ENCODE results near the gene TSC22D3.
"Not testable (repeated sequence)": the region's sequence is repeated elsewhere in the genome, so short reads cannot be mapped to it uniquely, and the experiment has no call there.

Gene TSC22D3
- long read RNA-seq, donor 1, transcript TSC22D3-206 (3 exons, 2,027 nt): major isoform, 45 of 81 reads
- long read RNA-seq, donor 1, transcript TSC22D3-203 (3 exons, 2,266 nt): minor isoform, 9 of 81 reads
- long read RNA-seq, donor 1, transcript TSC22D3-205 (3 exons, 1,812 nt): minor isoform, 22 of 81 reads
- long read RNA-seq, donor 1, partial matches to known transcripts: 0 of 81 reads
- long read RNA-seq, donor 1, other reads (novel, unspliced or antisense): 0 of 81 reads
- long read RNA-seq, donor 2, transcript TSC22D3-206 (3 exons, 2,027 nt): major isoform, 31 of 61 reads
- long read RNA-seq, donor 2, transcript TSC22D3-203 (3 exons, 2,266 nt): minor isoform, 12 of 61 reads
- long read RNA-seq, donor 2, transcript TSC22D3-205 (3 exons, 1,812 nt): minor isoform, 15 of 61 reads
- long read RNA-seq, donor 2, partial matches to known transcripts: 0 of 61 reads
- long read RNA-seq, donor 2, other reads (novel, unspliced or antisense): 0 of 61 reads
- long read RNA-seq, donor 3, transcript TSC22D3-203 (3 exons, 2,266 nt): minor isoform, 7 of 25 reads
- long read RNA-seq, donor 3, transcript TSC22D3-205 (3 exons, 1,812 nt): minor isoform, 8 of 25 reads
- long read RNA-seq, donor 3, transcript TSC22D3-206 (3 exons, 2,027 nt): major isoform, 9 of 25 reads
- long read RNA-seq, donor 3, partial matches to known transcripts: 0 of 25 reads
- long read RNA-seq, donor 3, other reads (novel, unspliced or antisense): 0 of 25 reads
- long read RNA-seq, donor 4, transcript TSC22D3-206 (3 exons, 2,027 nt): major isoform, 23 of 50 reads
- long read RNA-seq, donor 4, transcript TSC22D3-205 (3 exons, 1,812 nt): minor isoform, 9 of 50 reads
- long read RNA-seq, donor 4, transcript TSC22D3-203 (3 exons, 2,266 nt): minor isoform, 11 of 50 reads
- long read RNA-seq, donor 4, transcript TSC22D3-208 (2 exons, 576 nt): minor isoform, 6 of 50 reads
- long read RNA-seq, donor 4, partial matches to known transcripts: 0 of 50 reads
- long read RNA-seq, donor 4, other reads (novel, unspliced or antisense): 0 of 50 reads
- long read RNA-seq, donor 5, transcript TSC22D3-206 (3 exons, 2,027 nt): major isoform, 34 of 65 reads
- long read RNA-seq, donor 5, transcript TSC22D3-203 (3 exons, 2,266 nt): minor isoform, 13 of 65 reads
- long read RNA-seq, donor 5, transcript TSC22D3-205 (3 exons, 1,812 nt): minor isoform, 13 of 65 reads
- long read RNA-seq, donor 5, partial matches to known transcripts: 0 of 65 reads
- long read RNA-seq, donor 5, other reads (novel, unspliced or antisense): 0 of 65 reads
- long read RNA-seq, donor 6, transcript TSC22D3-205 (3 exons, 1,812 nt): minor isoform, 9 of 61 reads
- long read RNA-seq, donor 6, transcript TSC22D3-206 (3 exons, 2,027 nt): major isoform, 33 of 61 reads
- long read RNA-seq, donor 6, transcript TSC22D3-203 (3 exons, 2,266 nt): minor isoform, 16 of 61 reads
- long read RNA-seq, donor 6, partial matches to known transcripts: 0 of 61 reads
- long read RNA-seq, donor 6, other reads (novel, unspliced or antisense): 0 of 61 reads
- long read RNA-seq, donor 7, transcript TSC22D3-206 (3 exons, 2,027 nt): major isoform, 46 of 87 reads
- long read RNA-seq, donor 7, transcript TSC22D3-203 (3 exons, 2,266 nt): minor isoform, 14 of 87 reads
- long read RNA-seq, donor 7, transcript TSC22D3-205 (3 exons, 1,812 nt): minor isoform, 20 of 87 reads
- long read RNA-seq, donor 7, partial matches to known transcripts: 0 of 87 reads
- long read RNA-seq, donor 7, other reads (novel, unspliced or antisense): 0 of 87 reads
- long read RNA-seq, donor 8, transcript TSC22D3-203 (3 exons, 2,266 nt): minor isoform, 9 of 45 reads
- long read RNA-seq, donor 8, transcript TSC22D3-206 (3 exons, 2,027 nt): major isoform, 22 of 45 reads
- long read RNA-seq, donor 8, transcript TSC22D3-205 (3 exons, 1,812 nt): minor isoform, 12 of 45 reads
- long read RNA-seq, donor 8, partial matches to known transcripts: 0 of 45 reads
- long read RNA-seq, donor 8, other reads (novel, unspliced or antisense): 0 of 45 reads

DNA sequence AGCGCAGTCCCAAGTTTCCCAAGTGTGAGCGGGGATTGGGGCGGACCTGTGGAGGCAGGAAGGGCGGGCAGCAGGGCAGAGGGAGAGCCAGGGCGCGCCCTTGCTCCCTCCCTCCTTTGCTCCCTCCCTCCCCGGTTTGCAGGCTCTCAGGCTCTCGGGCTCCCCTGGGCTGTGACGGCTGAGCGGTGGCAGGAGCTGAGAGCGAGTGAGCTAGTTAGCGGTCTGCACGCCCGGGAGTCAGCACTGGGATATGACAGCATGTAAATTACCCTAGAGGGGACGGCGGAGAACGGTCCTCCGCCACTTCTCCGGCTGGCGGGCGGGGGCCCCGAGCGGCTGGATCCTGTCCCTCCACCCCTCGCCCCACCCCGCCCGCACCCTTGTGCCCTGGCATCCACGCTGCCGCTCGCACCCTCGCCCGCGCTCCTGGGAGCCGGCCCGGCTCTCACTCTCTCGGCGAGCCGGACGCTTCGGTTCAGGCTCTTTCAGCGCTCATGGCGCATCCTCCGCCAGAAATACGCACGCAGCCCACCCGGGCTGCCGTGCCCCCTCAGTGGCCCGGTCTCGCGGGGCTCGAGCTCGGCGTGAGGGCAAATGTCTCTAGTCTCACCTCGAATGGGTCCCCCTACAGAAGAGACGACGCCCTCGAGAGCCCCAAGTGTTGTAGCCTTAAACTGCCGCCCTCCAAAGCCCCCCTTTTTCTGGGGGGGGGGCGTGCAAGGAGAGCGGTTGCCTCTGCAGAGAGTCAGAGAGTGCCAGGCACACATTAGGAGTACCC, at the start of gene TSC22D3:
TSS of gene TSC22D3 (minus strand) at position 54 of the 778 bp plus-strand sequence. CDS start 368 bp downstream, outside the sequence.
- DNase-seq: peak; percentile 74

- no peak for DNase-seq
These were observed 47.9 kb upstream of the TSC22D3 start for GRCh38 chrX:107823456-107823855.

DNA sequence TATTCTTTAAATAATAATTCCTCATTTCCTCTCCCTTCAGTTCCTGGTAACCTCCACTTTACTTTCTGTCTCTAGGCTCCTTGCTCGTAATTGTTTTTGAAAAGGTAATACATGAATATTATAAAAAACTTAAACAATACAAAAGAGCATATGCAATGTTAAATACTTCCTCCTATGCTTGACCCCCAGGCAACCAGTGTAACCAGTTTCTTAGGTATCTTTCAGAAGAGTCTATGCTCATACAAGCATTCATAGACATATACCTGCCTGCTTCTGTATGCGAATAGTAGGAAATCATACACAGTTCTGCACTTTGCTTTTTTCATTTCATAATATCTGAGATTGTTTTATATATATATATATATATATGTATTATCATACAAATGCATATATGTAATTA, 47.5 kb upstream of the TSC22D3 start:
- no peak for DNase-seq

- DNase-seq: no peak
These were observed 43.4 kb upstream of the TSC22D3 start for GRCh38 chrX:107818900-107819521.

DNA sequence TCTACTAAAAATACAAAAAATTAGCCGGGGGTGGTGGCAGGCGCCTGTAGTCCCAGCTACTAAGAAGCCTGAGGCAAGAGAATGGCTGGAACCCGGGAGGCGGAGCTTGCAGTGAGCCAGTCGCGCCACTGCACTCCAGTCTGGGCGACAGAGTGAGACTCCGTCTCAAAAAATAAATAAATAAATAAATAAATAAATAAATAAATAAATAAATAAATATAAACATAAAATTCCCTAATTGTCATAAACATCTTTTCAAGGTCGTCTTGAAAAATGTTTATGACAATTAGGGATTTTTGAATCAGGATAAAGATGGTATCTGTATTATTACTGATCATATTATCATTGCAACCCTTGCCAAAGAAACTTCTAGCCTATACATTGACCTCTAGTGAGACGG, 34.5 kb upstream of the TSC22D3 start:
- DNase-seq: not testable (repeated sequence)

- no peak for DNase-seq
These were observed 29.6 kb upstream of the TSC22D3 start for GRCh38 chrX:107805179-107805578.

DNA sequence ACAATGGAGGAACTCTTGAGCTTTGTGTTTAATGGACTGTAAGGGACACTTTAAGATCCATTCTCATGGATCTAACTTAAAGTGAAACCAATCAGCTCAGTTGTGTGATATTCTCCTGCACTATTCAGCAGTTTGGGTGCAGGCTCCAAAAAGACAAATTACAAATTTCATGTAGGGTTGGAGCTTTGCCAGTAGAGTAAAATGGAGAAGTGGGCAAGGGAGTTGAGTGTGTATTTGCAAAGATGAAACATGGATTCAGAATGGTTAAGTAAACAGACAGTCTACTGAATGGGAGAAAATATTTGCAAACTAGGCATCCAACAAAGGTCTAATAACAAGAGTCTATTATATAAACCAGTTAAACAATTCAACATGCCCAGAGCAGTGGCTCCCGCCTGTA, 28.8 kb upstream of the TSC22D3 start:
- DNase-seq: no peak

DNA sequence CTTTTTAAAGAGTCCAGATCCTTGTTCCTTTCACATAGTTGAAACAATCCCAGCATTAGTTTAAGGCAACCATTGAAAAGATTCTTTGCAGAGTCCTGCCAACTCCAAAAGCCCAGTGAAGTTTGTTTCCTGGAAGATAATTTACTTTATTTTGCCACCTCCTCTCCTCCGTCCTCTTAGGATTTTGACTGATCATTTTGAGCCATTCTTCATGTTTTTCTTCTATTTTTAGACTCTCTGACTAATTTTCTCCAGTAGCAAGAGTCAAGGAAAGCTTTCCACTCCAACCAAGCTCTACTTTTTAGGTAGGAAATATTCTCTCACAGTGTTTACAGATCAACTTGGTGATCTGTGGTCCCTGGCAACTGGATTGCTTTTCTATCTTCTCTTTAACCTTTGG, 12.2 kb upstream of the TSC22D3 start:
- DNase-seq: no peak

GRCh38 chrX:107780525-107780924, 4.9 kb upstream of the TSC22D3 start:
- DNase-seq: no peak

DNA sequence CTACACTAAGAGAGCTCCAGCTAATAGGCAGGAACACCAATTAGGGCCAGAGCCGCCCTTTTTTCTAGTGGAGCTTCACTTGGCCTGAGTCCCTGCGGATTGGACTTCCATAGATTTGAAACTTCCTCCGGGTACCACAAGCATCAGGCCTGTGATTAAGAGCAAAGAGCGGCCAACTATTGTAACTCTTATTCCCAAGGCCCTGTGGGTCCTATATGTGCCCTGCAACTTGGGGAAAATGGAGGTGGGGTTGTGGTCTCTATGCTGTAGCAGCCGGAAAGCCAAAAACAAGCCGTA, 1.9 kb upstream of the TSC22D3 start, which contains the start of gene NCBP2L:
TSS of gene NCBP2L (plus strand) at position 198 of the 297 bp plus-strand sequence. CDS start 16,488 bp downstream, outside the sequence.
- DNase-seq: no peak

GRCh38 chrX:107776649-107777535, 1.3 kb upstream of the TSC22D3 start:
- peak; percentile 62 for DNase-seq

GRCh38 chrX:107775000-107775733, 420 bp downstream of the TSC22D3 start:
- DNase-seq: no peak

GRCh38 chrX:107773906-107774435, 1.6 kb downstream of the TSC22D3 start:
- DNase-seq: no peak

DNA sequence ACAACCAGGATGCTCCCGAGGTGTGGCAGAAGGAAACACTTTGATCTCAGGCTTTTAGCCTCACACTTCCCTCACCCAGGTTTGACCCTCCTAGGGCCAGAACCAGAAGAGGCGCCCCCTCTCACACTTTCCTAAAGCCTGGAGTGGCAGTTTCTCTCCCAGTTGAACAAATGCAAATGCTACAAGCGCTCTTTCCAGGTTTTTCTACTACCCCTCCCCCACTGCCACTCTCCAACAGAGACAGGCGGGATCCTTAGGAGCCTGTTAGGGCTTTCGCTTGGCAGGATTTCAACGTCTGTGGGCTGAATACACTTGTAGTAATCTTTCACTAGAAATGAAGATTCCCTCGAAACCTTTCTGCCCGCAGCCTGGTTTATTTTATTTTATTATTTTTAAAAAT, 2.4 kb downstream of the TSC22D3 start:
- no peak for DNase-seq

DNA sequence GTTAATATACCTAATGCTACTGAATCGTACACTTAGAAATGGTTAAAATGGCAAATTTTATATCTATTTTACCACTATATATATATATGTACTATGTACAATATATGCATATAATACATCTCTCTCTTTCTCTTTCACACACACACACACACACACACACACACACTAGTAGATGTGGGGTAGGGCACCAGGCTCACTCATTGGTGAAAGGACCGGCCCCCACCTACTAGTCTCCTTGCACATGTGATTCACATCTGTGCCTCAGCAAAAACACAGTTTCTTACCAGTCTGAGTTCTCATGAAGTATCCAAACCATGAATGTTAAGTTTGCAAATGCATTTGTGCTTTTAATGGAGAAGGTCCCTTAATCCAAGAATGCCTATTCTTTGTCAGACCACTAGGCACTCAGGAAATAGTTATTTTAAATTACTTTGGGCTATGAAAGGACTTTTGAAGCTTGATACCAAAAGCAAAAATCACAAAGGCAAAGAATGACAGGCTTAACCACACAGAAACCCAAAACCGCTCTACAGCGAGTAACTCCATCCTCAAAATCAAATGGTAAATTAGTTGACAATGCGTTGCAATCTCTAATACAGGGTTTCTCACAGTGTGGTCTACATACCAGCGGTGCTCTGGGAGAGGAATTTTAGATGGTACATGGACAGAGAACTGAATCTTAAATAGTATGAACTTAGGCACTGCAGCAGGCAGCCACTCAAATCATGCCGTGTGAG, 5.8 kb downstream of the TSC22D3 start:
- no peak for DNase-seq

DNA sequence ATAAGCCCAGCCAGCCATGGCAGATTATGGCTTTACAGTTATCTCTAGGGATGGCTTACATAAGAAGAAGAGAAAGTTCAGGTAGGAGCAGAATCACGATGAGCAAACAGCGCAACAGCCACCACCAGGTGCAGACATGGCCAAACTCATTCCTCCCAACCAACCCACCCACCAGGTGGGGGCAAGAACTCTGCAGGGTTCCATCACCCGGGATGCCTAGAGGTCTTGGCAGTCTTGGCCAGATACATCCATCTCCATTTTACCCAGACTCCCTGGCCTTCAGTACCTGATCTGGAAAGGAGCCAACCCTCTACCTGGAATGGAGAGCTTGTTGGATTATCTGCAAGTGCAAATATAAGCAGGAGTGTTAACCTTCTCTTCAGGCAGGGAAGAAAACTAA, 7.5 kb downstream of the TSC22D3 start:
- no peak for DNase-seq
